HG02973 (cell line): ENCODE data around the gene IL12RB2.
A peak's percentile ranks its signal among the peaks of the same experiment; 100 is the strongest.
"Not testable (repeated sequence)": the region's sequence is repeated elsewhere in the genome, so short reads cannot be mapped to it uniquely, and the experiment has no call there.

ENCODE experiments used
- ATAC-seq: cut with Tn5 transposase; IDR thresholded peaks from one replicate; pipeline ENCODE4 v1.9.1; 2021; ENCODE audit warnings: moderate library complexity; ENCODE audit not compliant: unreplicated experiment

IL12RB2 gene

DNA sequence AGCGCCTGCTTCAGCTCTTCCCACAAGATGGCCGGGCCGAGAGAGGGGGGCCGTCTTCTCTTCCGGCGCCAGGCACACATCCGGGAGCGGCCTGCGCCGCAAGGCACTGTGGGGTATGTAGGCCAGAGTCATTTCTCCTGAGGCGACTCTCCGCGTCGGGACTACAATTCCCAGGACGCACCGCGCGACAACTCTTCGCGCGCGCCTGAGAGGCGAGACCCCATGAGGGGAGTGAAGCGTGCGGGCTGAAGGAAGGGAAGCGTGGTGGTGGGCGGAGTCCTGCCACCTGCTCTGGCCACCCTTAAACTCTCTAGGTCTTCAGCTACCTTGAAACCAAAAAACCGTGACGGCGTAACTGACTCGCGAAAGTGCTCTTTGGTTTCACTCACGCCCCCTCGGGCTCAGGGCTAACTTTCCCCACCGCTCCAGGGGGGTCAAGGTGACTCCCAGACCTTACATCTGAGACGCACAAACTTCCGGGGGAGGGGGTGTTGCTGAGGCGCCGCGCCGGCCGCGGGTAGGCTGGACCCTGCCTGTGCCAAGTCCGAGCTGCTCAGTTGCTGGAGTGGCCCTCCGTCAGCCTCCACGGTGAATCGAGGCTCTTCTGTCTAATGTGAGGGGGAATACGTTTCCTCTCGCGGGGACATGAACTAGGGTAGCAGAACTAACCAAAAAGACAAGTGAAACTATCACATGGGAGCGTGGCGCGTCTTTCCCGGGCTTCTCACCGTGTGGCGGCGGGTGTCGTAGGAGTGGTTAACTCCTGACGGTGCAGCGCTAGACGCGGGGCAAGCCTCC is 122.9 kb downstream of the IL12RB2 start, which contains the start of gene SERBP1:
SERBP1 (minus strand) TSS at position 45 of the 798 bp plus-strand sequence. CDS start 102 bp downstream, outside the sequence.
- ATAC-seq: peak; percentile 86

DNA sequence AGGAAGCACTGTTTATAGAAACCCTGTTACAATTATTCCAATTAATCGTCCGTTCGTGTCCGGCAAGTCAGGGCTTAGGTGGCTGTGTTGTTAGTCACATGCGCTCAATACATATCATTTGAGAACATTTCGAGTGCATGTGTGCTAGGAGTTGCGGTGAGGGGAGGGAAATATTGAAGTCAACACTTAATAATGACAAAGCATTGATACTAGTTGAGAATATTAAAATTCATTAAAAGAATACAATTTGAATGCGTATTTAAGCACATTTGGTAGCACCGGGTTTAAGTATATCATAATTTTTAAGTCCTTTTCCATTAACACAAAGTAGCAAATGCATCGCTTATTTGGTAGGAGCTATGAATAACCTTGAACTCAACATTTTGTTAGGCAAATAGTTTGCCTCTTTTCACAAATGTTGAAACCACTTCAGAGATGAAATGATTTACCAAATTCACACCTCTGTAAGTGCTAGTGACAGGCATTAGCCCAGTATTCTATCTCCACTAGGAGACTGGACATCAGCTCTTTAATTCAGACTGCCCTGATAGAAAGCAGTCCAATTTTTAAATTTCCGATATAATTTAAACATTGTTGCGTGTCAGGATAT is 123.6 kb downstream of the IL12RB2 start:
- ATAC-seq: no peak

- ATAC-seq: no peak
Observed at GRCh38 chr1:67431869-67432578, 124.4 kb downstream of the IL12RB2 start.

- ATAC-seq: no peak
Observed at GRCh38 chr1:67432745-67433144, 125.1 kb downstream of the IL12RB2 start.

DNA sequence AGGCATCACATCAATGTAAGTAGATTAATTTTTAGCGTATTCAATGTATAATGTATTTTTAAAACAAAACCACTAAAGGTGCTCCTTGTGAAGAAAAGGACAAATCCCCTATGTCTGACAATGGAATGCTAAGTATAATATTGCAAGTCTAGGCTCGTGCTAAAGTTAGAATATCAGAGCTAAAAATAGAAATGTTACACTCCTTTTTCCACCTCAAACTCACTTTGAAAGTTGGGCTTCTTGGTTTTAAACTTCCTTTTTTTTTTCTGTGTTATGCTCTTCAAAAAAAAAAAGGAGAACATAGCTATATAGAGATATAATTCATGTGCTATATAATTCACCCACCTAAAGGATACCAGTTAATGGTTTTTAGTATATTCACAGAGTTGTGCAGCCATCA is 126.2 kb downstream of the IL12RB2 start:
- no peak for ATAC-seq

DNA sequence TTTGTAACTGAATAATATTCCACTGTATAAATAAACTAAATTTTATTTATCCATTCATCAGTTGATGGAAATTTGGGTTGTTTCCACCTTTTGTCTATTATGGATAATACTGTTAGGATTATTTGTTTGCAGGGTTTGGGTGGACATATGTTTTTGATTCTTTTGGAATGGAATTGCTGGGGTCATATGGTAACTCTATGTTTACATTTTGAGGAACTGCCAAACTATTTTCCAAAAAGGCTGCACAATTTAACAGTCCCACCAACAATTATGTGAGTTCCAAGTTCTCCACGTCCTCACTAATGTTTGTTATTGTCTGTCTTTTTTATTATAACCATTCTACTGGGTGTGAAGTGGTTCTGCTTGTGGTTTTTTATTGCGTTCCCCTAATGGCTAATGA is 126.8 kb downstream of the IL12RB2 start:
- no peak for ATAC-seq

- no peak for ATAC-seq
Observed at GRCh38 chr1:67436511-67437055, 128.9 kb downstream of the IL12RB2 start.

DNA sequence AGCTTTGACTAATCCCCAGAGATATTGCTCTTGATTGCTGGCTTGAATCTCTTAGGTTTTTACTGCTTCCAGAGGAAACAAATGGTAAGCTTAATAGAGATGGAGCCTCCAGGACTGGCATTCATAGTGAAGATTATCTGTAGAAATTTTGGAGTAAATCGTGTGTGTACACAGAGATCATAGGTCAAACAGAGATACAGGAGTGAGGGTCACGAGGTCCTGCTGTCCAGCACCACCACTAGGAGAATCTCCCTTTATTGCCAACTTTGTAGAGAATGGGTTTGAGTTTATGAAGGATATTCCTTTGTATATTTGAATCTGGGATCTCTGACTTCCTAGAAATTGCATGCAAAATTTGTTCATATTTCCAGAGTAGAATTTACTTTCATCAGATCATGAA is 130.3 kb downstream of the IL12RB2 start:
- ATAC-seq: no peak

DNA sequence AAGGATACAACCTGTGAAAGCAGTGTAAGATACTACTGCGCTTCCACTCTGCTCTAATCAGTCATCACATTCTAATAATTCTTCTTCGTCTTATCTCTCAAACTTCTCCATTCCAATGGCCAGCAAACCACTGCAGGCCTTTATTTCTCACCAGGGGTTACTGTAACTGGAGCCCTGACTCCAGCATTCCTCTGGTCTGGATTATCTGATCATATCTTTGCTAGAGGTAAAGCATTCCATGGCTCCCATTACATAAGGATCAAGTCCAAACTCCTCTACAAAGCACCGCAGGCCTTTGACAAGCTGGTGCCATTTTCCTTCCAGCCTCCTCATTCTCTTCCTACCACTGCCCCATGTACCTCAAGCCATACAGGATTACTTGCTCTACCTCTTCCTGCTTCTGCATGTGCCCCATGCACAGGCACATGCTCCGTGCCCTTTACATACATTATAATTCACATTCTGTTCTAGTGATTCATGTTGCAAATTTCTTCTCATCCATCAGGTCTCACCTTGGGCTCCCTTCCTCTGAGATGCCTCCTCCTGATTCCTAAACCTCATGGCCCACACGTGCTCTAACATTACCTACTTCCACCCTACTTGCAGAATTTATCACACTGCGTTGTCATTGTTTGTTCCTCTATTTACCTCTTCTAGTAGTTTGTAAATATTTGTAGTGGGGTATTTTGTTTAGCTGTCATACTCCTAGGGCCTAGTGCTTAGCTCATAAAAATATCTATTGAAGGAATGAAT is 131.8 kb downstream of the IL12RB2 start:
- no peak for ATAC-seq

GRCh38 chr1:67440339-67440738 is 132.7 kb downstream of the IL12RB2 start:
- no peak for ATAC-seq

DNA sequence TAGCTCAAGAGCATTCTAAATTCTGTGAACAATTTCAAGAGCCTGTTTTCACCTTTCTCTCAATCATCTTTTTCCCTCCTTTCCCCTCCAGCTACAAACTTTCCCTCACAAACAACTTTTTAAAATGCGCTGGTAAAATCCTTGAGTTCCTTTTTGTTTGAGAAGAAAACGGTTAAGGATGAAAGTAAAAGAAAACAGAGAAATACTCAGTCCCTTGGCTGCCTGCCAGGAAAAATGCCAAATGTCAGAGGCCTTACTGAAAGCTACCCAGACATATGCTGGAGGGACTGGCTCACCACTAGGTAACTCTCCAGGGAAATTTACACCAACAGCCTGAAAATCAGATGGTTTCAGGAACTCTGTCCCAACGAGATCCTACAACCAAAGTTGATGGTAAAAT is 133.5 kb downstream of the IL12RB2 start:
- ATAC-seq: no peak

DNA sequence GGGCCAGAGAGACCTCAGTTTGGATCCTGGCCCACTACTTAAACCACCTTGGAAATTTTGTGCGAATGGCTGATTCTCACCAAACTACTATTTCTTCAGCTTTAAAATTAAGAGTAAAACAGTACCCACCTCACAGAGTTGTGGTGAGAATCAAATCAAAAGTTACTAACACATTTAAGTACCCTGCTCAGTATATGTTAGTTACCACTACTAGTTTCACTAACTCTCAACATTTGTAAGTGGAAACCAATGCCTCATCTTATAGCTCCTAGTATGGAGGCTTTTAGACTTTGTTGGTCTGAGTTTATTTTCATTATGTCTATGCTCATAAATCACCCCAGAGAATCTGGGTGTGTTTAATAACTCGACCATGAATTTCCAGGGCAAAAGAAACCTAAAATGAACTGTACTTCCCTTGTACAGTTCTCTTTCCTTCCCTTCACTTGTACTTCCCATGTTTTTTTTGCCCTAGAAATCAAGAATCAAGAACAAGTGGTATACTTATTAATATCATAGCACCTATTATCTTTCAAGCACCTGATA is 134.1 kb downstream of the IL12RB2 start:
- peak; percentile 53 for ATAC-seq

DNA sequence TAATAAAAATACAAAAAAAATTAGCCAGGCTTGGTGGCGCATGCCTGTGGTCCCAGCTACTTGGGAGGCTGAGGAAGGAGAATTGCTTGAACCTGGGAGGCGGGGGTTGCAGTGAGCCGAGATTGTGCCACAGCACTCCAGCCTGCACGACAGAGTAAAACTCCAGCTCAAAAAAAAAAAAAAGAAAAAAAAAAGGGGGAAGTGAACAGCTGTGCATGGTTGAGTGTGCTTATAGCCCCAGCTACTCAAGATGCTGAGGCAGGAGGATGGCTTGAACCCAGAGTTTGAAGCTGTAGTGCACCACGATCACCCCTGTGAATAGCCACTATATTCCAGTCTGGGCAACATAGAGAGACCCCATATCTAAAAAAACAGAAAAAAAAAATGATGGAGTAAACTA is 138.3 kb downstream of the IL12RB2 start:
- ATAC-seq: not testable (repeated sequence)
